ENCODE results near the gene SHB.

- TF ChIP-seq, protein P1, sequence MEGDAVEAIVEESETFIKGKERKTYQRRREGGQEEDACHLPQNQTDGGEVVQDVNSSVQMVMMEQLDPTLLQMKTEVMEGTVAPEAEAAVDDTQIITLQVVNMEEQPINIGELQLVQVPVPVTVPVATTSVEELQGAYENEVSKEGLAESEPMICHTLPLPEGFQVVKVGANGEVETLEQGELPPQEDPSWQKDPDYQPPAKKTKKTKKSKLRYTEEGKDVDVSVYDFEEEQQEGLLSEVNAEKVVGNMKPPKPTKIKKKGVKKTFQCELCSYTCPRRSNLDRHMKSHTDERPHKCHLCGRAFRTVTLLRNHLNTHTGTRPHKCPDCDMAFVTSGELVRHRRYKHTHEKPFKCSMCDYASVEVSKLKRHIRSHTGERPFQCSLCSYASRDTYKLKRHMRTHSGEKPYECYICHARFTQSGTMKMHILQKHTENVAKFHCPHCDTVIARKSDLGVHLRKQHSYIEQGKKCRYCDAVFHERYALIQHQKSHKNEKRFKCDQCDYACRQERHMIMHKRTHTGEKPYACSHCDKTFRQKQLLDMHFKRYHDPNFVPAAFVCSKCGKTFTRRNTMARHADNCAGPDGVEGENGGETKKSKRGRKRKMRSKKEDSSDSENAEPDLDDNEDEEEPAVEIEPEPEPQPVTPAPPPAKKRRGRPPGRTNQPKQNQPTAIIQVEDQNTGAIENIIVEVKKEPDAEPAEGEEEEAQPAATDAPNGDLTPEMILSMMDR (IDR thresholded peaks at IDR 0.05) = no peak
- TF ChIP-seq POLR2A (IDR thresholded peaks at IDR 0.05) = no peak
- no peak for TF ChIP-seq POLR2AphosphoS5 (IDR thresholded peaks at IDR 0.05)
Measured at GRCh38 chr9:37906312-37907239, 162.5 kb downstream of the SHB start.
